HepG2 (cell line): ENCODE results near the gene GNG10. TPM values are rescaled to one million over a fixed set of nuclear protein-coding genes. Genes with fewer than 3 reads are reported as not detected.
A peak's percentile ranks its signal among the peaks of the same experiment; 100 is the strongest.

Source experiments
- BORCS8-MEF2B ChIP-seq: sonication (generic); formaldehyde crosslinking; IDR thresholded peaks from 2 replicates; pipeline ENCODE4 v1.8.0; 2022; ENCODE audit warnings: mild to moderate bottlenecking, missing genetic modification reagents
- CHD2 ChIP-seq: IDR thresholded peaks from 2 replicates; pipeline ENCODE4 v1.6.1; 2011; ENCODE audit warnings: low read depth, low read length, improper control_type of control experiment
- FOXA1 ChIP-seq, 2 experiments: fragments of 450-650 bp in 1 of 2; sonication (generic) in 1 of 2; formaldehyde crosslinking in 1 of 2; IDR thresholded peaks; 2 replicates each; pipeline versions ENCODE4 v1.4.0 to v1.6.1; 2016 to 2020; ENCODE audit warnings: missing genetic modification reagents in 1 of 2
- HMG20B ChIP-seq: conservative IDR thresholded peaks from 2 replicates; pipeline ENCODE4 v1.6.1; 2016; ENCODE audit warnings: missing genetic modification reagents, missing compliant biosample characterization
- NR3C1 ChIP-seq: sonication (generic); formaldehyde crosslinking; IDR thresholded peaks from 2 replicates; pipeline ENCODE4 v1.4.0; 2020; ENCODE audit warnings: missing genetic modification reagents
- ZFYVE20 ChIP-seq: sonication (generic); formaldehyde crosslinking; IDR thresholded peaks from 2 replicates; pipeline ENCODE4 v1.8.0; 2023; ENCODE audit warnings: low read depth, mild to moderate bottlenecking, moderate library complexity, missing genetic modification reagents, borderline replicate concordance
- ZNF451 ChIP-seq: sonication (generic); formaldehyde crosslinking; IDR thresholded peaks from 2 replicates; pipeline ENCODE4 v1.5.0; 2020; ENCODE audit warnings: mild to moderate bottlenecking, missing genetic modification reagents
- ZSCAN31 ChIP-seq: sonication (generic); formaldehyde crosslinking; IDR thresholded peaks from 2 replicates; pipeline ENCODE4 v1.5.0; 2020; ENCODE audit warnings: low read depth, mild to moderate bottlenecking, missing genetic modification reagents
- polyA plus RNA-seq, 8 experiments: library from polyadenylated mRNA; depleted of rRNA in 3 of 8; stranded (reverse) in 7 of 8; unstranded in 1 of 8; fragments of >200 nt; fragmentation: Illumina TruSeq in 4 of 8; extraction: Trizol in 4 of 8; gene quantifications; 2 replicates each; pipeline versions ENCODE4 v1.2.1 to v1.2.3, GENCODE V29; 2011 to 2016; ENCODE audit warnings: low read depth in 4 of 8, missing spikeins in 1 of 8, mixed read lengths in 1 of 8; ENCODE audit not compliant: insufficient read depth in 1 of 8
- total RNA-seq, 5 experiments: library from RNA; depleted of rRNA; stranded (reverse); fragments of >200 nt; fragmentation: Illumina TruSeq; extraction: Trizol; gene quantifications; 2 replicates each; pipeline ENCODE4 v1.2.3, GENCODE V29; 2016; ENCODE audit warnings: low read depth in 1 of 5
- TF ChIP-seq, protein P1 (sequence below): sonication (generic); formaldehyde crosslinking; IDR thresholded peaks from 2 replicates; pipeline ENCODE4 v1.9.0; 2021; ENCODE audit warnings: missing genetic modification reagents, mild to moderate bottlenecking, borderline replicate concordance
- TF ChIP-seq, protein P2 (sequence below): sonication (generic); formaldehyde crosslinking; IDR thresholded peaks from 2 replicates; pipeline ENCODE4 v1.4.0; 2020; ENCODE audit warnings: missing genetic modification reagents
- TF ChIP-seq, protein P3 (sequence below): fragments of 450-650 bp; IDR thresholded peaks from 2 replicates; pipeline ENCODE4 v1.6.1; 2016
- TF ChIP-seq, protein P4 (sequence below): sonication (generic); formaldehyde crosslinking; IDR thresholded peaks from 2 replicates; pipeline ENCODE4 v1.4.0; 2020; ENCODE audit warnings: mild to moderate bottlenecking, missing genetic modification reagents

Gene GNG10
- total and polyA plus RNA-seq, 2 of the 13 experiments (the other 11 are each of a cell fraction or from before 2014, with no cell fraction given) = 29.8 to 32.4 TPM

DNA sequence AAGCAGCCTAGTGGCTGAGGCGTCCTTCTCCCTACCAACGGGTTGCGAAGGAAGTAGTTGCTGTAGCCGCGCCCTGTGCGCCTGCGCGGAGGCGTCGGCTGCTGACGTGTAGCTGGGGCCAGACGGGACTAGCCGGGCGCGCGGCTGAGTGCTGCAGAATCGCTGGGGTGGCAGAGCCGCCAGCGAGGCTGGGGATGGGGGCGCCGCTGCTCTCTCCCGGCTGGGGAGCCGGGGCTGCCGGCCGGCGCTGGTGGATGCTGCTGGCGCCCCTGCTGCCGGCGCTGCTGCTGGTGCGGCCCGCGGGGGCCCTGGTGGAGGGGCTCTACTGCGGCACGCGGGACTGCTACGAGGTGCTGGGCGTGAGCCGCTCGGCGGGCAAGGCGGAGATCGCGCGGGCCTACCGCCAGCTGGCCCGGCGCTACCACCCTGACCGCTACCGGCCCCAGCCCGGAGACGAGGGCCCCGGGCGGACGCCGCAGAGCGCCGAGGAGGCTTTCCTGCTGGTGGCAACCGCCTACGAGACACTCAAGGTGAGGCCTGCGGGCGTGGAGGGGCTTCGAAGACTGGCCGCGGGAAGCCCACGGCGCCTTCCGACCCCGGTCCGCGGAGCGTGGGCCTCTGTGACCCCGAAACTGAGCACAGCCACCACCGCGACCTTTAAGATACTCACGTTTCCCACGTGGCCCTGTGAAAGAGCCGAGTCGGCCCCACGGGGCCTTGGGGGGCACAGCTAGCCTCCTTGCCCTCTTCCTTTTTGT lies 30.0 kb upstream of the GNG10 start, which contains the start of gene DNAJC25 (continued):
- TF ChIP-seq ZSCAN31 (CRISPR knock-in tag) (peak; percentile 90), CHD2 (peak; percentile 47; the same call in 1 of the 2 replicates), BORCS8-MEF2B (peak; percentile 79), NR3C1 (CRISPR knock-in tag) (no peak), ZFYVE20 (no peak), ZNF451 (CRISPR knock-in tag) (no peak), HMG20B (CRISPR knock-in tag) (no peak), FOXA1 (IDR thresholded peaks at IDR 0.05) (no peak), FOXA1 (CRISPR knock-in tag; IDR thresholded peaks at IDR 0.05) (no peak)
- TF ChIP-seq, protein P1, sequence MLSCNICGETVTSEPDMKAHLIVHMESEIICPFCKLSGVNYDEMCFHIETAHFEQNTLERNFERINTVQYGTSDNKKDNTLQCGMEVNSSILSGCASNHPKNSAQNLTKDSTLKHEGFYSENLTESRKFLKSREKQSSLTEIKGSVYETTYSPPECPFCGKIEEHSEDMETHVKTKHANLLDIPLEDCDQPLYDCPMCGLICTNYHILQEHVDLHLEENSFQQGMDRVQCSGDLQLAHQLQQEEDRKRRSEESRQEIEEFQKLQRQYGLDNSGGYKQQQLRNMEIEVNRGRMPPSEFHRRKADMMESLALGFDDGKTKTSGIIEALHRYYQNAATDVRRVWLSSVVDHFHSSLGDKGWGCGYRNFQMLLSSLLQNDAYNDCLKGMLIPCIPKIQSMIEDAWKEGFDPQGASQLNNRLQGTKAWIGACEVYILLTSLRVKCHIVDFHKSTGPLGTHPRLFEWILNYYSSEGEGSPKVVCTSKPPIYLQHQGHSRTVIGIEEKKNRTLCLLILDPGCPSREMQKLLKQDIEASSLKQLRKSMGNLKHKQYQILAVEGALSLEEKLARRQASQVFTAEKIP (CRISPR knock-in tag) = no peak
- TF ChIP-seq, protein P2, sequence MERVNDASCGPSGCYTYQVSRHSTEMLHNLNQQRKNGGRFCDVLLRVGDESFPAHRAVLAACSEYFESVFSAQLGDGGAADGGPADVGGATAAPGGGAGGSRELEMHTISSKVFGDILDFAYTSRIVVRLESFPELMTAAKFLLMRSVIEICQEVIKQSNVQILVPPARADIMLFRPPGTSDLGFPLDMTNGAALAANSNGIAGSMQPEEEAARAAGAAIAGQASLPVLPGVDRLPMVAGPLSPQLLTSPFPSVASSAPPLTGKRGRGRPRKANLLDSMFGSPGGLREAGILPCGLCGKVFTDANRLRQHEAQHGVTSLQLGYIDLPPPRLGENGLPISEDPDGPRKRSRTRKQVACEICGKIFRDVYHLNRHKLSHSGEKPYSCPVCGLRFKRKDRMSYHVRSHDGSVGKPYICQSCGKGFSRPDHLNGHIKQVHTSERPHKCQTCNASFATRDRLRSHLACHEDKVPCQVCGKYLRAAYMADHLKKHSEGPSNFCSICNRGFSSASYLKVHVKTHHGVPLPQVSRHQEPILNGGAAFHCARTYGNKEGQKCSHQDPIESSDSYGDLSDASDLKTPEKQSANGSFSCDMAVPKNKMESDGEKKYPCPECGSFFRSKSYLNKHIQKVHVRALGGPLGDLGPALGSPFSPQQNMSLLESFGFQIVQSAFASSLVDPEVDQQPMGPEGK (CRISPR knock-in tag) = peak; percentile 9
- TF ChIP-seq, protein P3, sequence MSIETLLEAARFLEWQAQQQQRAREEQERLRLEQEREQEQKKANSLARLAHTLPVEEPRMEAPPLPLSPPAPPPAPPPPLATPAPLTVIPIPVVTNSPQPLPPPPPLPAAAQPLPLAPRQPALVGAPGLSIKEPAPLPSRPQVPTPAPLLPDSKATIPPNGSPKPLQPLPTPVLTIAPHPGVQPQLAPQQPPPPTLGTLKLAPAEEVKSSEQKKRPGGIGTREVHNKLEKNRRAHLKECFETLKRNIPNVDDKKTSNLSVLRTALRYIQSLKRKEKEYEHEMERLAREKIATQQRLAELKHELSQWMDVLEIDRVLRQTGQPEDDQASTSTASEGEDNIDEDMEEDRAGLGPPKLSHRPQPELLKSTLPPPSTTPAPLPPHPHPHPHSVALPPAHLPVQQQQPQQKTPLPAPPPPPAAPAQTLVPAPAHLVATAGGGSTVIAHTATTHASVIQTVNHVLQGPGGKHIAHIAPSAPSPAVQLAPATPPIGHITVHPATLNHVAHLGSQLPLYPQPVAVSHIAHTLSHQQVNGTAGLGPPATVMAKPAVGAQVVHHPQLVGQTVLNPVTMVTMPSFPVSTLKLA = peak; percentile 32
- TF ChIP-seq, protein P4, sequence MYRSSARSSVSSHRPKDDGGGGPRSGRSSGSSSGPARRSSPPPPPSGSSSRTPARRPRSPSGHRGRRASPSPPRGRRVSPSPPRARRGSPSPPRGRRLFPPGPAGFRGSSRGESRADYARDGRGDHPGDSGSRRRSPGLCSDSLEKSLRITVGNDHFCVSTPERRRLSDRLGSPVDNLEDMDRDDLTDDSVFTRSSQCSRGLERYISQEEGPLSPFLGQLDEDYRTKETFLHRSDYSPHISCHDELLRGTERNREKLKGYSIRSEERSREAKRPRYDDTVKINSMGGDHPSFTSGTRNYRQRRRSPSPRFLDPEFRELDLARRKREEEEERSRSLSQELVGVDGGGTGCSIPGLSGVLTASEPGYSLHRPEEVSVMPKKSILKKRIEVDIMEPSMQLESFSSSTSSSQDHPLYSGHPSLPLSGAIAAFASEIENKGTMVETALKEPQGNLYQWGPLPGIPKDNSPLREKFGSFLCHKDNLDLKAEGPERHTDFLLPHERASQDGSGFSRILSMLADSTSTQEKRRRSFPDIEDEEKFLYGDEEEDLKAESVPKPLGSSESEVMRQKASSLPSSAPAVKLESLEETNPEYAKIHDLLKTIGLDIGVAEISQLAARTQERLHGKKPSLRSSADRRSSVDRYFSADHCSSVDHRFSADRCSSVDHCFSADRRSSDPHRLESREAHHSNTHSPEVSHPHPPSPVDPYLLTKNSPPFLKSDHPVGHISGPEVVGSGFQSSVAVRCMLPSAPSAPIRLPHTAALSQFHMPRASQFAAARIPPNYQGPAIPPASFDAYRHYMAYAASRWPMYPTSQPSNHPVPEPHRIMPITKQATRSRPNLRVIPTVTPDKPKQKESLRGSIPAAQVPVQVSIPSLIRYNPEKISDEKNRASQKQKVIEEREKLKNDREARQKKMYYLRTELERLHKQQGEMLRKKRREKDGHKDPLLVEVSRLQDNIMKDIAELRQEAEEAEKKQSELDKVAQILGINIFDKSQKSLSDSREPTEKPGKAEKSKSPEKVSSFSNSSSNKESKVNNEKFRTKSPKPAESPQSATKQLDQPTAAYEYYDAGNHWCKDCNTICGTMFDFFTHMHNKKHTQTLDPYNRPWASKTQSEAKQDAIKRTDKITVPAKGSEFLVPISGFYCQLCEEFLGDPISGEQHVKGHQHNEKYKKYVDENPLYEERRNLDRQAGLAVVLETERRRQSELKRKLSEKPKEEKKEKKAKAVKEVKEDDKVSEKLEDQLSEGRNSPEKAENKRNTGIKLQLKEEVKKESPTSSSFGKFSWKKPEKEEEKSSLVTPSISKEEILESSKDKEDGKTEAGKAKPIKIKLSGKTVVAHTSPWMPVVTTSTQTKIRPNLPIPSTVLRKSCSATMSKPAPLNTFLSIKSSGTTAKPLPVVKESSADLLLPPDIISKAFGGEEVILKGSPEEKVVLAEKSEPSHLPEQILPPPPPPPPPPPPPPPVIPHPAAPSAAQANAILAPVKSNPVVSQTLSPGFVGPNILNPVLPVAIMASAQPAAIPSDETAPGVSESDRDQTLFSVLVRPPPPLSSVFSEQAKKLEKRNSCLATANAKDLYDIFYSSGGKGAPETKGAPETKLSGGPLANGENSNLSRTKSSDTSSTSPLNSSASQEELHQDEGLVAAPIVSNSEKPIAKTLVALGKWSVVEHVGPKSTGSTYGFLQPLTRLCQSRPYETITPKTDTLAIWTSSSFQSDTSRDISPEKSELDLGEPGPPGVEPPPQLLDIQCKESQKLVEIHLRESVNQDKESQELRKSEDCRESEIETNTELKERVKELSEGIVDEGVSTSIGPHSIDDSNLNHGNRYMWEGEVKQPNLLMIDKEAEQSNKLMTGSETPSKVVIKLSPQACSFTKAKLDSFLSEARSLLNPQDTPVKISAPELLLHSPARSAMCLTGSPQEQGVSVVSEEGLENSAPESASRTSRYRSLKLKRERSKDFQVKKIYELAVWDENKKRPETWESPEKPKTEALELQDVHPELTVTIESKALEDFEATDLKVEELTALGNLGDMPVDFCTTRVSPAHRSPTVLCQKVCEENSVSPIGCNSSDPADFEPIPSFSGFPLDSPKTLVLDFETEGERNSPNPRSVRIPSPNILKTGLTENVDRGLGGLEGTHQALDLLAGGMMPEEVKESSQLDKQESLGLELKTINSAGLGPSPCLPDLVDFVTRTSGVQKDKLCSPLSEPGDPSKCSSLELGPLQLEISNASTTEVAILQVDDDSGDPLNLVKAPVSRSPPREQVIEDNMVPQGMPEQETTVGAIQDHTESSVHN (CRISPR knock-in tag) = peak; percentile 76; the same call in 1 of the 2 replicates
